Hepatocyte (in vitro differentiated cells): Measurements from ENCODE around the gene KRT32. TPM values are rescaled to one million over a fixed set of nuclear protein-coding genes. Genes with fewer than 3 reads are reported as not detected.

Experiments
- DNase-seq: peaks from one replicate; pipeline ENCODE4 v3.0.0-alpha.2; 2016; ENCODE audit warnings: low spot score
- H2AFZ ChIP-seq: fragments of 200-600 bp; sonication (generic); 2 replicates; pipeline ENCODE4 v1.6.0; 2016; ENCODE audit warnings: antibody characterized with exemption, mild to moderate bottlenecking
- H3K27ac ChIP-seq: fragments of 200-600 bp; sonication (generic); 2 replicates; pipeline ENCODE4 v1.5.1; 2016; ENCODE audit warnings: mild to moderate bottlenecking
- H3K27me3 ChIP-seq: fragments of 200-600 bp; sonication (generic); 2 replicates; pipeline ENCODE4 v1.6.1; 2016
- H3K36me3 ChIP-seq: fragments of 200-600 bp; sonication (generic); replicated peaks from 2 replicates; pipeline ENCODE4 v1.5.1; 2016; ENCODE audit warnings: low read depth; ENCODE audit not compliant: insufficient read depth
- H3K4me1 ChIP-seq: fragments of 200-600 bp; sonication (generic); 2 replicates; pipeline ENCODE4 v1.5.1; 2016; ENCODE audit warnings: mild to moderate bottlenecking, moderate library complexity; ENCODE audit not compliant: insufficient read depth
- H3K4me2 ChIP-seq: fragments of 200-600 bp; sonication (generic); 2 replicates; pipeline ENCODE4 v1.6.0; 2016
- H3K4me3 ChIP-seq: fragments of 200-600 bp; sonication (generic); 2 replicates; pipeline ENCODE4 v1.5.1; 2016; ENCODE audit warnings: mild to moderate bottlenecking
- H3K79me2 ChIP-seq: fragments of 200-600 bp; sonication (generic); 2 replicates; pipeline ENCODE4 v1.6.0; 2017; ENCODE audit warnings: mild to moderate bottlenecking
- H3K9me2 ChIP-seq: fragments of 200-600 bp; sonication (generic); replicated peaks from 2 replicates; pipeline ENCODE4 v1.6.0; 2017; ENCODE audit warnings: mild to moderate bottlenecking; ENCODE audit not compliant: insufficient read depth
- H3K9me3 ChIP-seq: fragments of 200-600 bp; sonication (generic); 2 replicates; pipeline ENCODE4 v1.5.1; 2016; ENCODE audit warnings: low read depth, mild to moderate bottlenecking
- H4K20me1 ChIP-seq: fragments of 200-600 bp; sonication (generic); 2 replicates; pipeline ENCODE4 v1.6.0; 2016; ENCODE audit warnings: mild to moderate bottlenecking; ENCODE audit not compliant: insufficient read depth, poor library complexity, severe bottlenecking
- EZH2 ChIP-seq: fragments of 200-600 bp; sonication (generic); IDR thresholded peaks from 2 replicates; pipeline ENCODE4 v1.6.1; 2016; ENCODE audit warnings: antibody characterized with exemption, mild to moderate bottlenecking, borderline replicate concordance
- EZH2phosphoT487 ChIP-seq: fragments of 200-600 bp; sonication (generic); IDR thresholded peaks from one replicate; pipeline ENCODE4 v1.6.1; 2018; ENCODE audit warnings: antibody characterized with exemption, mild to moderate bottlenecking, low read depth, moderate library complexity; ENCODE audit not compliant: unreplicated experiment, severe bottlenecking
- WGBS: methylation state at CpG from one replicate; pipeline ENCODE4 v1.1.6; 2016; ENCODE audit warnings: low lambda C conversion rate; ENCODE audit errors: missing lambda C conversion rate; 5-methylcytosine and 5-hydroxymethylcytosine counted together
- polyA plus RNA-seq: library from polyadenylated mRNA; unstranded; fragments of >200 nt; fragmentation: Nextera tagmentation; extraction: Ambion mirVana; gene quantifications from 2 replicates; pipeline ENCODE4 v1.2.1, GENCODE V29; 2016
- total RNA-seq: library from RNA; depleted of rRNA; stranded (reverse); fragments of >200 nt; gene quantifications from 2 replicates; pipeline ENCODE4 v1.2.3, GENCODE V29; 2014
- TF ChIP-seq, protein P1 (sequence below): fragments of 200-600 bp; sonication (generic); IDR thresholded peaks from 2 replicates; pipeline ENCODE4 v1.5.1; 2016; ENCODE audit warnings: antibody characterized with exemption, mild to moderate bottlenecking; ENCODE audit not compliant: poor library complexity

Gene KRT32
- total and polyA plus RNA-seq, 2 experiments from 2014 or later, result not detected

DNA sequence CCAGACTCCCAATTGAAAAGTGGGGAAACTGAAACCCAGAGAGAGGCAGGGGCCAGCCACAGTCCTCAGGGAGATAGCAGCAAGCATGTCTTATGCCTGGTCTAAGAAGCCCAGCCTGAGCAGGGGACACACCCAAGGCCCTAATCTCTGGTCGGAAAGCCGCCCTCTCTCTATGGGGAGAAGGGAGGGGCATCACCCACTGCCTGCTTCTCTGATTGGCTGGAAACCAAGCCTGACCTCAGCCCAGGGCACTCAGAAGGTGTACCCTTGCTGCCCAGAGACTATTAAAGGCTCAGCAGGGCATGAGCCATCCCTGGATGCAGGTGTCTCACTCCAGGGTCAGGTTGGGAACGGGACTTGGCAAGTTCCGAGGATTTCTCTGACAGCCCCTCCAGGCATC lies 43.9 kb upstream of the KRT32 start:
- Histone ChIP-seq H3K9me2 (no peaks in the 10 kb centered on the region), H3K79me2 (no peaks in the 10 kb centered on the region), H3K4me1 (peaks cover 27% of the 10 kb centered on the region), H3K9me3 (no peaks in the 10 kb centered on the region), H3K4me2 (peak overlapping the region; percentile 15), H3K36me3 (no peaks in the 10 kb centered on the region), H3K4me3 (no peak overlapping the region), H3K27me3 (no peaks in the 10 kb centered on the region), H2AFZ (no peak overlapping the region), H4K20me1 (no peaks in the 10 kb centered on the region), H3K27ac (peak overlapping the region; percentile 13)
- TF ChIP-seq, protein P1, sequence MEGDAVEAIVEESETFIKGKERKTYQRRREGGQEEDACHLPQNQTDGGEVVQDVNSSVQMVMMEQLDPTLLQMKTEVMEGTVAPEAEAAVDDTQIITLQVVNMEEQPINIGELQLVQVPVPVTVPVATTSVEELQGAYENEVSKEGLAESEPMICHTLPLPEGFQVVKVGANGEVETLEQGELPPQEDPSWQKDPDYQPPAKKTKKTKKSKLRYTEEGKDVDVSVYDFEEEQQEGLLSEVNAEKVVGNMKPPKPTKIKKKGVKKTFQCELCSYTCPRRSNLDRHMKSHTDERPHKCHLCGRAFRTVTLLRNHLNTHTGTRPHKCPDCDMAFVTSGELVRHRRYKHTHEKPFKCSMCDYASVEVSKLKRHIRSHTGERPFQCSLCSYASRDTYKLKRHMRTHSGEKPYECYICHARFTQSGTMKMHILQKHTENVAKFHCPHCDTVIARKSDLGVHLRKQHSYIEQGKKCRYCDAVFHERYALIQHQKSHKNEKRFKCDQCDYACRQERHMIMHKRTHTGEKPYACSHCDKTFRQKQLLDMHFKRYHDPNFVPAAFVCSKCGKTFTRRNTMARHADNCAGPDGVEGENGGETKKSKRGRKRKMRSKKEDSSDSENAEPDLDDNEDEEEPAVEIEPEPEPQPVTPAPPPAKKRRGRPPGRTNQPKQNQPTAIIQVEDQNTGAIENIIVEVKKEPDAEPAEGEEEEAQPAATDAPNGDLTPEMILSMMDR, result no peak
- no peak for TF ChIP-seq EZH2
- DNase-seq, result peak; percentile 63
- WGBS, result 50% methylated on average over 4 of the region's 4 CpGs

- no peak overlapping the region for H3K4me3 ChIP-seq
- DNase-seq, result peak; percentile 48
- H3K9me2 ChIP-seq, result no peaks in the 10 kb centered on the region
- 72% methylated on average over 7 of the region's 7 CpGs for WGBS
- peak overlapping the region; percentile 15 for H3K4me2 ChIP-seq
- no peak overlapping the region for H2AFZ ChIP-seq
- no peaks in the 10 kb centered on the region for H3K36me3 ChIP-seq
- no peaks in the 10 kb centered on the region for H4K20me1 ChIP-seq
- no peaks in the 10 kb centered on the region for H3K9me3 ChIP-seq
- peaks cover 32% of the 10 kb centered on the region for H3K4me1 ChIP-seq
- H3K79me2 ChIP-seq, result no peaks in the 10 kb centered on the region
- H3K27ac ChIP-seq, result peak overlapping the region; percentile 13
- no peaks in the 10 kb centered on the region for H3K27me3 ChIP-seq
- TF ChIP-seq, protein P1, result no peak
- TF ChIP-seq EZH2, result no peak
Observed at GRCh38 chr17:41510251-41511065, 43.3 kb upstream of the KRT32 start.

DNA sequence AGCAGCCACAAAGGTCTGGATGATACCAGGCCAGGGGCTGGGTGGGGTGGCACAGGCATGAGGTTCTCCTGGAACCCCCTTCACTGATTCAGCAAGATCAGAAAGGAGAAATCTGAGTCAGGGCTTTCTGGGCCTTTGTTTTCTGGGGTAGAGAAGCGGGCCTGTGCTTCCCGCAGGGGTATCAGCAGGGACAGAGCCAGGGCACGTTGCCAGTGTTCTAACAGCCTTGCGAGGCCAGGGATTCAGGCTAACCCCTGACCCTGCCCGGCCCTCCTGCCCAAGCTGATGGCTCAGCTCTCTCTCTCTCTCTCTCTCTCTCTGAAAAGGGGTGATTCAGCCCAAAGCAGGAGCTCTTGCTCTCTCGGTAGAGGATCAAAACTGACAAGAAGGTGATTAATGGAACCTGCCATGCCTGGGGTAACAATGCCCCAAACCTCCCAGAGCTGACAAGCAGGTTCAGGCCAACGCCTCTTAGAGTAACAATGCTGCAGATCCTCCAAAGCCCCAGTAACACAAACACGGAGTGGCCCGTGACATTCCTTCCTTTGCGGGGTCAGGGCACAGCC lies 40.2 kb upstream of the KRT32 start:
- Histone ChIP-seq H3K27me3 (no peaks in the 10 kb centered on the region), H3K9me2 (no peaks in the 10 kb centered on the region), H3K36me3 (no peaks in the 10 kb centered on the region), H3K4me3 (no peak overlapping the region), H3K9me3 (no peaks in the 10 kb centered on the region), H3K4me2 (no peak overlapping the region), H3K27ac (peak overlapping the region; percentile 70), H3K79me2 (no peaks in the 10 kb centered on the region), H3K4me1 (peaks cover 32% of the 10 kb centered on the region), H4K20me1 (no peaks in the 10 kb centered on the region), H2AFZ (no peak overlapping the region)
- DNase-seq, result no peak
- TF ChIP-seq EZH2phosphoT487, result no peak
- TF ChIP-seq, protein P1, result no peak
- no peak for TF ChIP-seq EZH2
- 69% methylated on average over 9 of the region's 10 CpGs for WGBS
